Fibroblast of the aortic adventitia (primary cell): ENCODE data around the gene TSHZ2. TPM values are rescaled to one million over a fixed set of nuclear protein-coding genes. Genes with fewer than 3 reads are reported as not detected.

Source experiments
- DNase-seq: peaks from one replicate; pipeline ENCODE4 v3.0.0-alpha.2; 2010; ENCODE audit warnings: low read depth
- H3K4me3 ChIP-seq: 2 replicates; pipeline ENCODE4 v1.5.1; 2011; ENCODE audit warnings: low read depth, mild to moderate bottlenecking, control low read depth, low read length, moderate library complexity
- CTCF ChIP-seq: IDR thresholded peaks from 2 replicates; pipeline ENCODE4 v1.5.1; 2011; ENCODE audit warnings: mild to moderate bottlenecking, low read length, control low read depth, inconsistent platforms; ENCODE audit not compliant: insufficient read depth
- total RNA-seq: library from RNA; depleted of rRNA; stranded (reverse); fragments of >200 nt; gene quantifications from 2 replicates; pipeline ENCODE4 v1.2.3, GENCODE V29; 2012; ENCODE audit warnings: low replicate concordance

TSHZ2 gene
- total RNA-seq, 1 donor: 6.9 TPM

- DNase-seq: no peak
- H3K4me3 ChIP-seq: no peak overlapping the region
- TF ChIP-seq CTCF: no peak
Measured at GRCh38 chr20:53116733-53117132, 144.6 kb downstream of the TSHZ2 start.

DNA sequence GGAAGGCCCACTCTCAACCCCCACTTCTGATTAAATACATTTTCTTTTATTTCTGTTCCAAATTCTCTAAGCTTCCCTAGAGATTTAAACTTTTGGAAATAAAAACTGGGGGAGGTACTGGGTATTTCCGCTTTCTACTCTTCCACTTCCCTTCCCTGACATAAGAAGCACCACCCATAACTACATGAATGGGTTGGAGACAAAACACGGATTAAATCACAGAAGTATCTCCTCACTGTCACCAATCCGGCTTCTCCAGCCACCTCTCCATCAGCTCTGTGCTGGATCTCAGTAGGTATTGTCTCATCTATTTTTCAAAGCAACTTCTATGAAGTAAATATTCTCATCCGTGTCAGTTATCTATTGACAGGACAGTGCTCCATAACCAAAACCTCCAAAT is 150.7 kb downstream of the TSHZ2 start:
- no peak for DNase-seq
- TF ChIP-seq CTCF: no peak
- no peak overlapping the region for H3K4me3 ChIP-seq

GRCh38 chr20:53124075-53124551 is 152.0 kb downstream of the TSHZ2 start:
- no peak for DNase-seq
- TF ChIP-seq CTCF: no peak
- H3K4me3 ChIP-seq: no peak overlapping the region

DNA sequence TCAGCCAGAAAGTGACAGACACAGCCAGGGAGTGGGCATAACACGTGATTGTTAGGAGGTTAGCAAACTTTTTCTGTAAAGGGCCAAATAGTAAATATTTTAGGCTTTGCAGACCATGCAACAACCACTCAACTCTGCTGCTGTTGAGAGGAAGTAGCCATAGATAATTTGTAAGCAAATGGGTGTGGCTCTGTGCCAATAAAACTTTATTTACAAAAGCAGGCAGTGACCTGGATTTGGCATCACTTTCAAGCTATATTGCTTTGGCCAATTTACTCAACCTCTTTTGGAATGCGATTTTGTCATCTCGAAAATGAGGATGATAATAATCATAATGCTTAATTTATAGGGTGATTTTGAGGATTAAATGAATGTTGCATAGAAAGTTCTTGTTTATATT is 152.6 kb downstream of the TSHZ2 start:
- H3K4me3 ChIP-seq: no peak overlapping the region
- no peak for DNase-seq
- no peak for TF ChIP-seq CTCF

DNA sequence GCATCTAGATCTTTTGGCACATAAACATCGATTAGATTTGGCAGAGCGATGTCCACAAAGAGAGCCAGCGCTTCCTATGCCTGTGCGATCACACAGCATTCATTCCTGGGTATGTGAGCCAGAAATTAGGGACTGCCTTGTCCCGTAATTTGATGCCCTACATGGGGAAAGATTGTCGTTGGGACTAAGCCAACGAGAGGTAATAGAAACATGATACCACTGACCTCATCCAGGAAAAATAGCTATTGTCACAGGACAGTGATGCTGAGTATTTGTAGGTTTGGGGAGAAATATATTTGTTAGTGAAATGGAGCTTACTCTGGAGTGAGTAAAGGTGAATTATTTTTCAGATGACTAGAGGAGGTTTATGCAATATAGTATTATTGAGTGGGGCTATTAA is 154.0 kb downstream of the TSHZ2 start:
- DNase-seq: no peak
- no peak for TF ChIP-seq CTCF
- no peak overlapping the region for H3K4me3 ChIP-seq

GRCh38 chr20:53127027-53127426 is 154.9 kb downstream of the TSHZ2 start:
- no peak for TF ChIP-seq CTCF
- DNase-seq: no peak
- no peak overlapping the region for H3K4me3 ChIP-seq

DNA sequence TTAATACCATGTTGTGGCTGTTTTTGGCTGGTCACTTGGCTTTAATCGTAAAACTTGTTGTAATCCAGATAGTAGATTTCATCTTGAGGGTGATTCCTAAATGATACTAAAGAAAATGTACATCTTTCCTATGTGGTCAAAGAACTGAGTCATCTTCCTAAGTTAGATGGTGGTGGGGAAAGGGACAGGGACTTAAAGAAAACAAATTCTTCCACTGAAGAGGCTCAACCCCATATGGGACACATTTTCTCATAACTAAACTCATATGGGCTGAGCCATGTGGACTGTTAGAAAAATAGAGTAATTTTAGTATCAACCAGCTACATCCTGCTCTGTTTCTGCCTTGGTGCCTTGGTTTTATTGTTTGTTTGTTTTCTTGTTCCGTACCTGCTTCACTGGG is 155.8 kb downstream of the TSHZ2 start:
- TF ChIP-seq CTCF: no peak
- no peak overlapping the region for H3K4me3 ChIP-seq
- DNase-seq: no peak
